Measurements from ENCODE around the gene KCNG1.

The KCNG1 gene

DNA sequence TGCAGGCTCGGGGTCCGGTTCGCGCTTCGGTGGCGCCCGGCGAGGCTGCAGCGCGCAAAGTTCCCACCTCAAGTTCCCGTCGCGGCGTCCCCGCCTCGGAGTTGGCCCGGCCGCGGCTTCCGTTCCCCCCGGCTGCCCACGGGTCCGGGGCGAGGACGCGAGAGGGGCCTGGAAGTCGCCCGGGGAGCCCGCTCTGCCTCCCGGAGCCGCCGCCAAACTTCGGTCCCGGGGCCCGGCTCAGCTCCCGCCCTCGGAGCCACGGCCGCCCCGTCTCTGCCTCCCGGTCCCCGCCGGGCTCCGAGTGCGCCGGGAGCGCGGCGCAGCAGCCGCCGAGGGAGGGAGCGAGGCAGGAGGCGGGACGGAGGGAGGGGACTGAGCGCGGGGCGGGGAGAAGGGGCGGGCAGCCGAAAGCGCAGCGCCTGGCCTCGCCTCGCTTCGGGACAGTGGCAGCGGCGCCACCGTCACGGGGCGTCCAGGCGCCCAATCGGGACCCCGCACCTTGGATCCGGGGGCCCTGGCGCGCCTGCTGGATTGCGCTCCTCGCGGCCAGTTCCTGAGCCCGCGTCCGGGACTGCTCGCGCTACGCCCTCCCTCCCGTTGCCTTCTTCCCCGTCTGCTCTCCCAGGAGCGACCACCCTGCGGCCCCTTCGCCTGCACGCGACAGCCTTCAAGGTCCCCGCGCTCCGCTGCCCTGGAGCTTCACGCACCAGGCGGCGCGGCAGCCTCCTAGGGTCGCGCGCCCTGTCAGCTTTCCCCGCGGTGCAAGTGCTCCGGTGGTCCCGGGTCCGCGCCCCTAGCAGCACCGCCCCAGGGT is at the start of gene KCNG1:
Gene KCNG1 (minus strand): TSS at position 305 of the 814 bp plus-strand sequence. CDS start 12,769 bp downstream, outside the sequence.
- DNase-seq (ENCODE audit: low read depth, low spot score) = no peak
- TF ChIP-seq CTCF (IDR thresholded peaks at IDR 0.05; ENCODE audit: insufficient read depth, low read length, missing control alignments) = no peak
- POLR2A ChIA-PET = no interaction called here
- CTCF ChIA-PET = interaction anchor here (1.0 to 6.5 kb wide), 4 partner anchors 8 to 284 kb away, joined by 3 to 66 read pairs (median 16); partner anchors contain the start of gene BCAS4
- H3K4me3 ChIP-seq (ENCODE audit: low read depth, low read length) = peak within 1 kb of the TSS; percentile 70

DNA sequence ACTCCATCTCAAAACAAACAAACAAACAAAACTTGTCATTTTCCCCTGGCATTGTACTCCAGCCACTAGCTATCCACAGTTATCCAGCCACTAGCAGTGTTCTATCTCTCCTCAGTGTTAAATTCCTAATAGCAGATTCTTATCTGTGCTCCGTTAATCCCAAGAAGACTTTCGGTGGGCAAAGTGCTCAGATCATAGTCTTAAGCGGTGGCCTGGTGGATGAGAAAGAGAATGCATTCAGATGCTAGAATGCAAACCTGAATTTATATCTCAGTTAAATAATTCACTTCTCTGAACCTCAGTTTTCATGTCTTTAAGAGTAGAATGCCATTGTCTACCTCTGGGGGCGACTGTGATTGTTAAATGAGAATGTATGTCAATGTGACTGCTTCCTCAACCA is 47.7 kb upstream of the KCNG1 start:
- DNase-seq (ENCODE audit: low read depth, low spot score) = no peak
- ChIA-PET CTCF (no interaction called here), POLR2A (no interaction called here)
- H3K4me3 ChIP-seq (ENCODE audit: low read depth, low read length) = no peak overlapping the region
- TF ChIP-seq CTCF (IDR thresholded peaks at IDR 0.05; ENCODE audit: insufficient read depth, low read length, missing control alignments) = no peak

- no peak for TF ChIP-seq CTCF (IDR thresholded peaks at IDR 0.05; ENCODE audit: insufficient read depth, low read length, missing control alignments)
- ChIA-PET POLR2A (no interaction called here), CTCF (interaction anchor here (1.4 kb wide), 1 partner anchor 240 kb away, joined by 4 read pairs; no protein-coding TSS in a partner anchor)
- no peak overlapping the region for H3K4me3 ChIP-seq (ENCODE audit: low read depth, low read length)
- DNase-seq (ENCODE audit: low read depth, low spot score) = no peak
Observed at GRCh38 chr20:51067792-51068191, 44.9 kb upstream of the KCNG1 start.

- POLR2A ChIA-PET = no interaction called here
- DNase-seq (ENCODE audit: low read depth, low spot score) = no peak
- TF ChIP-seq CTCF (IDR thresholded peaks at IDR 0.05; ENCODE audit: insufficient read depth, low read length, missing control alignments) = no peak
- H3K4me3 ChIP-seq (ENCODE audit: low read depth, low read length) = no peak overlapping the region
- CTCF ChIA-PET = no interaction called here
Observed at GRCh38 chr20:51065615-51066014, 42.7 kb upstream of the KCNG1 start.

DNA sequence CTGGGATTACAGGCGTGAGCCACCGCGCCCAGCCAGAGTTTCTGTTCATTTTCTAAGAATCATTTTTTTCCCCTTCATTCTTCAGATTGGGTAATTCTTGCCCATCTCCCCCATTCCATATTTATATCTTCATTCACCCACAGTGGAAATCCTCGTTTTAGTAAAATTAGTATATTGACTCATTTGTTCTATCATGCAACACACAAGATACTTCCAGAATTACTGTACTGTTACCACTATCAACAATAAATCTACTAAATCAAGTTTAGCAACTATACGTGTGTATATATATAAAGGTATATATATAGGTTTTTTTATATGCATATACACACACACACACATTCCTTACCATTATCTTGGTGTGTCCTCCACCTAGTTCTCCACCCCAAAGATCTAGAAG is 41.2 kb upstream of the KCNG1 start:
- DNase-seq (ENCODE audit: low read depth, low spot score) = no peak
- TF ChIP-seq CTCF (IDR thresholded peaks at IDR 0.05; ENCODE audit: insufficient read depth, low read length, missing control alignments) = no peak
- CTCF ChIA-PET = no interaction called here
- POLR2A ChIA-PET = no interaction called here
- H3K4me3 ChIP-seq (ENCODE audit: low read depth, low read length) = no peak overlapping the region

DNA sequence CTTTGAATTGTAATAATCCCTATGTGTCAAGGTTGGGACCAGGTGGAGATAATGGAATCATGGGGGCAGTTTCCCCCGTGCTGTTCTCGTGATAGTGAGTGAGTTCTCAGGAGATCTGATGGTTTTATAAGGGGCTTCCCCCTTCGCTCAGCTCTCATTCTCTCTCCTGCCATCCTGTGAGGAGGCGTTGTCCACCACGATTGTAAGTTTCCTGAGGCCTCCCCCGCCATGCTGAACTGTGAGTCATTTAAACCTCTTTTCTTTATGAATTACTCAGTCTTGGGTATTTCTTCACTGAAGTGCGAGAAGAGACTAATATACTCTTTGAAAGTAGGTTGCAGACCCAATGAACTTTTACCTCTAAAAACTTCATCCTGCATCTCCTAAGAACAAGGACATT is 39.2 kb upstream of the KCNG1 start:
- CTCF ChIA-PET = interaction anchor here (1.0 kb wide), 1 partner anchor 47 kb away, joined by 3 read pairs; no protein-coding TSS in a partner anchor
- no peak for DNase-seq (ENCODE audit: low read depth, low spot score)
- no peak for TF ChIP-seq CTCF (IDR thresholded peaks at IDR 0.05; ENCODE audit: insufficient read depth, low read length, missing control alignments)
- POLR2A ChIA-PET = no interaction called here
- no peak overlapping the region for H3K4me3 ChIP-seq (ENCODE audit: low read depth, low read length)

All from AG04449 (cell line).